ENCODE data around the gene FBN2.

GRCh38 chr5:128532127-128532526 is 5.9 kb downstream of the FBN2 start:
- TF ChIP-seq, protein P1, sequence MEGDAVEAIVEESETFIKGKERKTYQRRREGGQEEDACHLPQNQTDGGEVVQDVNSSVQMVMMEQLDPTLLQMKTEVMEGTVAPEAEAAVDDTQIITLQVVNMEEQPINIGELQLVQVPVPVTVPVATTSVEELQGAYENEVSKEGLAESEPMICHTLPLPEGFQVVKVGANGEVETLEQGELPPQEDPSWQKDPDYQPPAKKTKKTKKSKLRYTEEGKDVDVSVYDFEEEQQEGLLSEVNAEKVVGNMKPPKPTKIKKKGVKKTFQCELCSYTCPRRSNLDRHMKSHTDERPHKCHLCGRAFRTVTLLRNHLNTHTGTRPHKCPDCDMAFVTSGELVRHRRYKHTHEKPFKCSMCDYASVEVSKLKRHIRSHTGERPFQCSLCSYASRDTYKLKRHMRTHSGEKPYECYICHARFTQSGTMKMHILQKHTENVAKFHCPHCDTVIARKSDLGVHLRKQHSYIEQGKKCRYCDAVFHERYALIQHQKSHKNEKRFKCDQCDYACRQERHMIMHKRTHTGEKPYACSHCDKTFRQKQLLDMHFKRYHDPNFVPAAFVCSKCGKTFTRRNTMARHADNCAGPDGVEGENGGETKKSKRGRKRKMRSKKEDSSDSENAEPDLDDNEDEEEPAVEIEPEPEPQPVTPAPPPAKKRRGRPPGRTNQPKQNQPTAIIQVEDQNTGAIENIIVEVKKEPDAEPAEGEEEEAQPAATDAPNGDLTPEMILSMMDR (conservative IDR thresholded peaks at IDR 0.05): no peak
- TF ChIP-seq EZH2 (IDR thresholded peaks at IDR 0.05; ENCODE audit: low read depth): no peak
